IMR-90 (cell line): Measurements from ENCODE around the gene RSPH9. TPM values are rescaled to one million over a fixed set of nuclear protein-coding genes. Genes with fewer than 3 reads are reported as not detected.
A peak's percentile ranks its signal among the peaks of the same experiment; 100 is the strongest.

Experiments
- ATAC-seq: fragments of 200-7000 bp; cut with Tn5 transposase; 2 replicates; pipeline ENCODE4 v1.9.1; 2020; ENCODE audit warnings: low read depth, mild to moderate bottlenecking, moderate library complexity
- BruUV-seq: library from RNA; stranded (reverse); fragments of 400-500 nt; replicated peaks from 2 replicates; lab custom pipeline; 2021; lab: Mats Ljungman, UMichigan
- CTCF ChIA-PET: fragments of 300-600 bp; formaldehyde crosslinking; extraction: SDS; loops from one replicate; lab custom pipeline; 2021; ENCODE audit warnings: antibody characterized with exemption; lab: Yijun Ruan, JAX
- POLR2A ChIA-PET: fragments of 300-600 bp; sonication (Branson Sonifier 250); formaldehyde crosslinking; loops from one replicate; lab custom pipeline; 2022; ENCODE audit warnings: antibody characterized with exemption; ENCODE audit not compliant: unreplicated experiment; lab: Charles Lee
- DNase-seq: peaks from one replicate; pipeline ENCODE4 v3.0.0; 2013
- H2AFZ ChIP-seq: replicated peaks from 2 replicates; pipeline ENCODE3; 2013; ENCODE audit warnings: low read length, mild to moderate bottlenecking; ENCODE audit not compliant: poor library complexity
- H2AK5ac ChIP-seq: 2 replicates; pipeline ENCODE4 v1.6.1; 2013; ENCODE audit warnings: low read depth, low read length, inconsistent platforms
- H2AK9ac ChIP-seq: replicated peaks from 2 replicates; pipeline ENCODE3; 2013; ENCODE audit warnings: mild to moderate bottlenecking, low read depth, low read length, moderate library complexity; ENCODE audit not compliant: poor library complexity
- H2BK120ac ChIP-seq: 2 replicates; pipeline ENCODE4 v1.6.1; 2013; ENCODE audit warnings: low read depth, low read length, inconsistent platforms
- H2BK15ac ChIP-seq: 3 replicates; pipeline ENCODE4 v1.6.1; 2013; ENCODE audit warnings: low read depth, low read length, inconsistent platforms
- H2BK20ac ChIP-seq: 2 replicates; pipeline ENCODE4 v1.6.1; 2013; ENCODE audit warnings: low read depth, mild to moderate bottlenecking, inconsistent platforms, low read length, moderate library complexity
- H2BK5ac ChIP-seq: 2 replicates; pipeline ENCODE4 v1.6.1; 2013; ENCODE audit warnings: mild to moderate bottlenecking, low read depth, low read length, inconsistent platforms; ENCODE audit not compliant: poor library complexity, severe bottlenecking
- H3K14ac ChIP-seq: replicated peaks from 2 replicates; pipeline ENCODE4 v1.6.1; 2013; ENCODE audit warnings: low read depth, low read length, inconsistent platforms
- H3K18ac ChIP-seq: 2 replicates; pipeline ENCODE4 v1.6.1; 2013; ENCODE audit warnings: low read depth, low read length, control low read depth
- H3K23ac ChIP-seq: 2 replicates; pipeline ENCODE4 v1.6.1; 2013; ENCODE audit warnings: low read depth, low read length, inconsistent platforms
- H3K27ac ChIP-seq: 2 replicates; pipeline ENCODE4 v1.5.1; 2013; ENCODE audit warnings: mild to moderate bottlenecking, control low read depth, low read length; ENCODE audit not compliant: insufficient read depth
- H3K27me3 ChIP-seq: 2 replicates; pipeline ENCODE4 v1.6.1; 2013; ENCODE audit warnings: low read length; ENCODE audit not compliant: control insufficient read depth, insufficient read depth
- H3K36me3 ChIP-seq: 2 replicates; pipeline ENCODE4 v1.6.1; 2013; ENCODE audit warnings: low read length, mixed read lengths; ENCODE audit not compliant: control insufficient read depth, insufficient read depth
- H3K4ac ChIP-seq: 2 replicates; pipeline ENCODE4 v1.6.1; 2013; ENCODE audit warnings: low read depth, low read length, inconsistent platforms
- H3K4me1 ChIP-seq: 2 replicates; pipeline ENCODE4 v1.6.1; 2013; ENCODE audit warnings: low read length, mixed read lengths; ENCODE audit not compliant: control insufficient read depth, insufficient read depth
- H3K4me2 ChIP-seq: 2 replicates; pipeline ENCODE4 v1.6.1; 2013; ENCODE audit warnings: low read depth, mild to moderate bottlenecking, control low read depth, low read length, moderate library complexity
- H3K4me3 ChIP-seq: 2 replicates; pipeline ENCODE4 v1.5.1; 2013; ENCODE audit warnings: low read depth, mild to moderate bottlenecking, control low read depth, low read length, moderate library complexity; ENCODE audit not compliant: insufficient read depth
- H3K56ac ChIP-seq: 2 replicates; pipeline ENCODE4 v1.6.1; 2013; ENCODE audit warnings: low read length, inconsistent platforms; ENCODE audit not compliant: insufficient read depth; ENCODE audit errors: extremely low read depth
- H3K79me1 ChIP-seq, 2 experiments: 2 replicates each; pipeline ENCODE4 v1.6.1; 2013; ENCODE audit warnings: low read length in 2 of 2, inconsistent platforms in 1 of 2, low read depth in 1 of 2
- H3K9ac ChIP-seq: 2 replicates; pipeline ENCODE4 v1.6.1; 2013; ENCODE audit warnings: low read depth, low read length, control low read depth
- H3K9me1 ChIP-seq: 2 replicates; pipeline ENCODE4 v1.6.1; 2013; ENCODE audit warnings: low read length, inconsistent platforms; ENCODE audit not compliant: insufficient read depth
- H3K9me3 ChIP-seq: 2 replicates; pipeline ENCODE4 v1.6.1; 2013; ENCODE audit warnings: low read length; ENCODE audit not compliant: control insufficient read depth, insufficient read depth
- H4K20me1 ChIP-seq: 2 replicates; pipeline ENCODE4 v1.6.1; 2013; ENCODE audit warnings: low read length, inconsistent platforms; ENCODE audit not compliant: insufficient read depth
- H4K5ac ChIP-seq: 2 replicates; pipeline ENCODE4 v1.6.1; 2013; ENCODE audit warnings: mild to moderate bottlenecking, low read depth, low read length, control low read depth
- H4K8ac ChIP-seq, 2 experiments: 2 replicates each; pipeline ENCODE4 v1.6.1; 2013; ENCODE audit warnings: low read depth in 2 of 2, low read length in 2 of 2, control low read depth in 1 of 2, inconsistent platforms in 1 of 2
- H4K91ac ChIP-seq: 2 replicates; pipeline ENCODE4 v1.6.1; 2013; ENCODE audit warnings: low read depth, low read length, inconsistent platforms; ENCODE audit not compliant: insufficient read depth
- BHLHE40 ChIP-seq: fragments of 150-350 bp; IDR thresholded peaks from 2 replicates; pipeline ENCODE4 v1.6.1; 2016; ENCODE audit warnings: mild to moderate bottlenecking, low read depth, low read length
- CEBPB ChIP-seq: IDR thresholded peaks from 2 replicates; pipeline ENCODE4 v1.6.1; 2012; ENCODE audit warnings: low read depth, low read length, improper control_type of control experiment
- CHD1 ChIP-seq: IDR thresholded peaks from 2 replicates; pipeline ENCODE4 v1.6.1; 2012; ENCODE audit warnings: low read depth, low read length, improper control_type of control experiment
- CTCF ChIP-seq: conservative IDR thresholded peaks from 2 replicates; pipeline ENCODE4 v1.5.1; 2012; ENCODE audit warnings: mild to moderate bottlenecking, low read depth, low read length, improper control_type of control experiment
- ELK1 ChIP-seq: fragments of 150-350 bp; IDR thresholded peaks from 2 replicates; pipeline ENCODE4 v1.6.1; 2016; ENCODE audit warnings: low read depth, mild to moderate bottlenecking, low read length, moderate library complexity, borderline replicate concordance
- FOS ChIP-seq: fragments of 150-350 bp; IDR thresholded peaks from 2 replicates; pipeline ENCODE4 v1.6.1; 2016; ENCODE audit warnings: low read depth, low read length
- MAFK ChIP-seq: IDR thresholded peaks from 2 replicates; pipeline ENCODE4 v1.6.1; 2012; ENCODE audit warnings: low read depth, low read length, improper control_type of control experiment
- MAZ ChIP-seq: IDR thresholded peaks from 2 replicates; pipeline ENCODE4 v1.6.1; 2012; ENCODE audit warnings: low read depth, mild to moderate bottlenecking, low read length, improper control_type of control experiment, moderate library complexity, borderline replicate concordance
- MXI1 ChIP-seq: IDR thresholded peaks from 2 replicates; pipeline ENCODE4 v1.6.1; 2012; ENCODE audit warnings: low read depth, mild to moderate bottlenecking, low read length, moderate library complexity, borderline replicate concordance
- NFE2L2 ChIP-seq: fragments of 150-350 bp; IDR thresholded peaks from 2 replicates; pipeline ENCODE4 v1.6.1; 2016; ENCODE audit warnings: low read depth, mild to moderate bottlenecking, low read length
- POLR2A ChIP-seq: IDR thresholded peaks from 2 replicates; pipeline ENCODE4 v1.6.1; 2012; ENCODE audit warnings: mild to moderate bottlenecking, low read depth, low read length
- RAD21 ChIP-seq: IDR thresholded peaks from 2 replicates; pipeline ENCODE4 v1.6.1; 2012; ENCODE audit warnings: low read length, improper control_type of control experiment
- RCOR1 ChIP-seq: IDR thresholded peaks from 2 replicates; pipeline ENCODE4 v1.6.1; 2012; ENCODE audit warnings: mild to moderate bottlenecking, low read length, improper control_type of control experiment; ENCODE audit not compliant: insufficient replicate concordance
- RFX5 ChIP-seq: IDR thresholded peaks from 2 replicates; pipeline ENCODE4 v1.8.0; 2012; ENCODE audit warnings: low read depth, mild to moderate bottlenecking, low read length, moderate library complexity
- SMC3 ChIP-seq: fragments of 150-350 bp; IDR thresholded peaks from 2 replicates; pipeline ENCODE4 v1.6.1; 2016; ENCODE audit warnings: low read depth, mild to moderate bottlenecking, antibody characterized with exemption, low read length, moderate library complexity
- USF2 ChIP-seq: fragments of 150-350 bp; IDR thresholded peaks from 2 replicates; pipeline ENCODE4 v1.6.1; 2017; ENCODE audit warnings: mild to moderate bottlenecking, antibody characterized with exemption, low read length, low read depth
- WGBS, 2 experiments: methylation state at CpG; one replicate each; pipeline versions ENCODE4 v1.1.5 to v1.1.7; 2013; ENCODE audit warnings: missing lambda C conversion rate in 2 of 2; ENCODE audit not compliant: insufficient read length in 1 of 2; ENCODE audit errors: extremely low coverage in 2 of 2; 5-methylcytosine and 5-hydroxymethylcytosine counted together
- dilution Hi-C: fragments of 300-500 bp; cut with HindIII; formaldehyde crosslinking; loops from one replicate; pipeline ENCODE4 v1.14.3; 2018; ENCODE audit warnings: low sequenced_read_pairs; ENCODE audit not compliant: unreplicated experiment
- in situ Hi-C: fragments of 300-500 bp; cut with MboI; formaldehyde crosslinking; loops from 3 replicates; pipeline ENCODE4 v1.14.3; 2019; ENCODE audit warnings: low sequenced_read_pairs, inconsistent platforms, mixed read lengths
- intact Hi-C: fragments of 100-400 bp; cut with micrococcal nuclease; formaldehyde crosslinking; loops from 2 replicates; pipeline ENCODE4 v1.10.0; 2022
- polyA plus RNA-seq, 3 experiments: library from polyadenylated mRNA; depleted of rRNA; stranded (reverse); fragments of >200 nt; gene quantifications; 2 replicates each; pipeline ENCODE4 v1.2.3, GENCODE V29; 2012; ENCODE audit warnings: low replicate concordance in 1 of 3
- total RNA-seq: library from RNA; depleted of rRNA; stranded (reverse); fragments of >200 nt; gene quantifications from 2 replicates; pipeline ENCODE4 v1.2.3, GENCODE V29; 2012

The RSPH9 gene
- total and polyA plus RNA-seq, 2 of the 4 experiments (the other 2 are of a cell fraction): 0.18 to 0.21 TPM

- Histone ChIP-seq H3K27me3 (no peaks in the 10 kb centered on the region), H3K36me3 (peaks cover 19% of the 10 kb centered on the region), H3K4me1 (no peaks in the 10 kb centered on the region), H2BK20ac (no peak overlapping the region), H2BK5ac (no peak overlapping the region), H4K8ac (no peak overlapping the region), H3K79me1 (peaks cover 5 to 20% of the 10 kb centered on the region in 2 experiments), H2AK9ac (no peak overlapping the region), H3K18ac (no peak overlapping the region), H3K4me3 (no peak overlapping the region), H3K9ac (no peak overlapping the region), H3K4me2 (no peak overlapping the region), H3K27ac (no peak overlapping the region), H4K91ac (no peak overlapping the region), H2BK15ac (no peak overlapping the region), H2AFZ (no peak overlapping the region), H4K5ac (no peak overlapping the region), H3K9me1 (no peaks in the 10 kb centered on the region), H3K14ac (no peak overlapping the region), H3K56ac (no peak overlapping the region), H3K4ac (no peak overlapping the region), H2AK5ac (no peak overlapping the region), H4K20me1 (peaks cover 4% of the 10 kb centered on the region; the same call in 1 of the 2 replicates), H3K9me3 (no peaks in the 10 kb centered on the region), H2BK120ac (no peak overlapping the region), H3K23ac (no peak overlapping the region)
- in situ Hi-C loops: loop anchor here (10.0 kb wide), 1 partner anchor 465 kb away; no protein-coding TSS in a partner anchor
- BruUV-seq: no TSS peak
- dilution Hi-C loops: no loop called here
- no peak for TF ChIP-seq MXI1
- TF ChIP-seq RAD21: no peak
- TF ChIP-seq CHD1: no peak
- no peak for TF ChIP-seq SMC3
- TF ChIP-seq CEBPB: no peak
- TF ChIP-seq RFX5: no peak
- no peak for TF ChIP-seq FOS
- no peak for TF ChIP-seq CTCF
- TF ChIP-seq BHLHE40: no peak
- TF ChIP-seq NFE2L2: no peak
- TF ChIP-seq RCOR1: no peak
- TF ChIP-seq MAZ: no peak
- no peak for TF ChIP-seq POLR2A
- no peak for TF ChIP-seq ELK1
- no peak for TF ChIP-seq MAFK
- no peak for TF ChIP-seq USF2
- DNase-seq: peak; percentile 55
- ChIA-PET CTCF (interaction anchor here (1.4 kb wide), 1 partner anchor 469 kb away, joined by 6 read pairs; no protein-coding TSS in a partner anchor), POLR2A (no interaction called here)
- intact Hi-C loops: loop anchor here (1.0 kb wide), 1 partner anchor 164 kb away; no protein-coding TSS in a partner anchor
- WGBS, 2 experiments: no CpG with 5 or more reads among the region's 1 CpG
- ATAC-seq: peak; percentile 53
These were observed 35.4 kb upstream of the RSPH9 start for GRCh38 chr6:43609402-43609801.
